VCaP (cell line): ENCODE data around the gene TUBA4B.

Source experiments
- H3K27ac ChIP-seq: fragments of 450-650 bp; 2 replicates; pipeline ENCODE4 v1.5.1; 2017
- CTCF ChIP-seq: fragments of 450-650 bp; conservative IDR thresholded peaks from 2 replicates; pipeline ENCODE4 v1.5.1; 2017; ENCODE audit warnings: mild to moderate bottlenecking, moderate library complexity

The TUBA4B gene

GRCh38 chr2:219252900-219253752, at the start of gene TUBA4B:
TUBA4B (plus strand) TSS chr2:219253243; CDS start chr2:219253408, 165 bp downstream.
- H3K27ac ChIP-seq, result peak within 1 kb of the TSS; percentile 99
- TF ChIP-seq CTCF, result no peak

GRCh38 chr2:219204425-219205164, 48.4 kb upstream of the TUBA4B start:
- no peak for TF ChIP-seq CTCF
- H3K27ac ChIP-seq, result no peak overlapping the region

- no peak for TF ChIP-seq CTCF
- no peak overlapping the region for H3K27ac ChIP-seq
Measured at GRCh38 chr2:219205165-219205538, 47.9 kb upstream of the TUBA4B start.

- peak overlapping the region; percentile 89 for H3K27ac ChIP-seq
Measured at GRCh38 chr2:219205981-219206327, 47.1 kb upstream of the TUBA4B start.

GRCh38 chr2:219206328-219207133, 46.5 kb upstream of the TUBA4B start, which contains the start of gene ZFAND2B:
ZFAND2B (plus strand) TSS chr2:219206782; CDS start chr2:219206988, 206 bp downstream.
- TF ChIP-seq CTCF, result no peak; the same call in 1 of the 2 replicates

More at GRCh38 chr2:219205981-219206327, 47.1 kb upstream of the TUBA4B start:
- no peak for TF ChIP-seq CTCF

GRCh38 chr2:219207134-219207883, 45.7 kb upstream of the TUBA4B start:
- TF ChIP-seq CTCF, result no peak
- peak overlapping the region; percentile 89 for H3K27ac ChIP-seq

More at GRCh38 chr2:219206328-219207133, 46.5 kb upstream of the TUBA4B start, which contains the start of gene ZFAND2B:
- H3K27ac ChIP-seq, result peak within 1 kb of the TSS; percentile 89
